DOHH2 (cell line): ENCODE data around the gene KRTAP13-2.

ENCODE experiments used
- H3F3A ChIP-seq: fragments of 200-600 bp; sonication (generic), shearing (Covaris generic); 2 replicates; pipeline ENCODE4 v1.6.0; 2016; ENCODE audit warnings: antibody characterized with exemption, mild to moderate bottlenecking; ENCODE audit not compliant: control insufficient read depth, insufficient read depth
- H3K27ac ChIP-seq: fragments of 200-600 bp; sonication (generic); 2 replicates; pipeline ENCODE4 v1.5.1; 2014; ENCODE audit warnings: low read depth, mild to moderate bottlenecking, low read length, moderate library complexity
- H3K27me3 ChIP-seq: fragments of 200-600 bp; sonication (generic); 2 replicates; pipeline ENCODE4 v1.6.1; 2014; ENCODE audit warnings: mild to moderate bottlenecking, low read length, mixed read lengths; ENCODE audit not compliant: control insufficient read depth
- H3K36me3 ChIP-seq: fragments of 200-600 bp; sonication (generic); 2 replicates; pipeline ENCODE4 v1.6.1; 2014; ENCODE audit warnings: mild to moderate bottlenecking, low read length, moderate library complexity, mixed read lengths; ENCODE audit not compliant: control insufficient read depth
- H3K4me1 ChIP-seq: fragments of 200-600 bp; sonication (generic); 2 replicates; pipeline ENCODE4 v1.6.1; 2014; ENCODE audit warnings: mild to moderate bottlenecking, low read length, mixed read lengths; ENCODE audit not compliant: control insufficient read depth
- H3K4me2 ChIP-seq: fragments of 200-600 bp; sonication (generic); 2 replicates; pipeline ENCODE4 v1.6.0; 2014; ENCODE audit warnings: mild to moderate bottlenecking, low read length, moderate library complexity
- H3K4me3 ChIP-seq: fragments of 200-600 bp; sonication (generic); 2 replicates; pipeline ENCODE4 v1.5.1; 2014; ENCODE audit warnings: mild to moderate bottlenecking, low read length, mixed read lengths
- H3K79me2 ChIP-seq: fragments of 200-600 bp; sonication (generic); 2 replicates; pipeline ENCODE4 v1.6.1; 2014; ENCODE audit warnings: mild to moderate bottlenecking, low read length, mixed read lengths; ENCODE audit not compliant: control insufficient read depth
- H3K9me2 ChIP-seq: fragments of 200-600 bp; sonication (generic); replicated peaks from 2 replicates; pipeline ENCODE4 v1.6.1; 2014; ENCODE audit warnings: mild to moderate bottlenecking, low read length, mixed read lengths; ENCODE audit not compliant: control insufficient read depth
- H3K9me3 ChIP-seq: fragments of 200-600 bp; sonication (generic); 2 replicates; pipeline ENCODE4 v1.6.1; 2014; ENCODE audit warnings: antibody characterized with exemption, low read length, mixed read lengths; ENCODE audit not compliant: control insufficient read depth, insufficient read depth
- H4K20me1 ChIP-seq: fragments of 200-600 bp; sonication (generic); 2 replicates; pipeline ENCODE4 v1.6.0; 2014; ENCODE audit warnings: low read depth, mild to moderate bottlenecking, antibody characterized with exemption, low read length, moderate library complexity; ENCODE audit not compliant: control insufficient read depth, insufficient read depth
- EZH2phosphoT487 ChIP-seq: fragments of 200-600 bp; sonication (generic); IDR thresholded peaks from 2 replicates; pipeline ENCODE4 v1.6.1; 2017; ENCODE audit warnings: borderline replicate concordance, mild to moderate bottlenecking, antibody characterized with exemption, low read length, moderate library complexity, mixed read lengths
- TF ChIP-seq, protein P1 (sequence below): fragments of 200-600 bp; sonication (generic); IDR thresholded peaks from one replicate; pipeline ENCODE4 v1.5.1; 2014; ENCODE audit warnings: antibody characterized with exemption, mild to moderate bottlenecking, low read depth, low read length; ENCODE audit not compliant: poor library complexity, severe bottlenecking

KRTAP13-2 gene

DNA sequence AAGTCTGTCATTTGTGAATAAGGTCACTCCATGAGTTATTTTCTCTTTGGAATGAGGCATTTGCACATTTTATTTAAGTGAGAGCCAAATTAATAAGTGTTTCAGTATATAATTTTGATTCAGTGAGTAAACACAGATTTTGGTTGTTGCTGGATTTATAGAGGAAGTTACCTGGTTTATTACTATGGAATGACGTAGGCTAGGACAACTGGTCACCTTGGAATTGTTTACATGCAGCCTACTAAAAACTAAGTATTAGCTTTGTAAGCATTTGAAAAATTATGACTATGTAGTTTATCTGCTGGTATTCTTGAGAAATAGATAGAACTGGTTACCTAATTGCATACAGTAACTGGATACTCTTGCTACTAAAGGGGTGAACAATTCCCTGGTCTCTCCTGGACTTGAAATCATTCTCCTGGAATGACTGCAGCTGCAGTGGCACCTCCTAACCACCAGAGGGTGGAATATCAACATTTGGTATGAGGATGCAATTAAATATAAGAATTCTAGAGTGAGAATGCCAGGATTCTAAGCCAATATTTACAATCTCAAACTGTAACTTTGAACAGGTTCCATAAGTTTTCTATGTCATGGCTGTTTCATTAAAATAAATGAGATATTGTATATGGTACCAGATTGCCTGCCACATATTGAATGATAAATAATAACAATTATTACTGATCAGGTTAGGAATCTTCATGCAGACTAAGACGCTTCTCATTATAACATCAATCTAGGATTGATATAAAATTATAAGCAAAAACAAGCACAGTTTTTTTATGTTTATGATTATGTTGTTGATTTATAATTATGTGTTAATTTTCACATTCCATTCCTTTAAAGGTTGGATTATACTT is 31.1 kb downstream of the KRTAP13-2 start:
- TF ChIP-seq EZH2phosphoT487: no peak
- TF ChIP-seq, protein P1, sequence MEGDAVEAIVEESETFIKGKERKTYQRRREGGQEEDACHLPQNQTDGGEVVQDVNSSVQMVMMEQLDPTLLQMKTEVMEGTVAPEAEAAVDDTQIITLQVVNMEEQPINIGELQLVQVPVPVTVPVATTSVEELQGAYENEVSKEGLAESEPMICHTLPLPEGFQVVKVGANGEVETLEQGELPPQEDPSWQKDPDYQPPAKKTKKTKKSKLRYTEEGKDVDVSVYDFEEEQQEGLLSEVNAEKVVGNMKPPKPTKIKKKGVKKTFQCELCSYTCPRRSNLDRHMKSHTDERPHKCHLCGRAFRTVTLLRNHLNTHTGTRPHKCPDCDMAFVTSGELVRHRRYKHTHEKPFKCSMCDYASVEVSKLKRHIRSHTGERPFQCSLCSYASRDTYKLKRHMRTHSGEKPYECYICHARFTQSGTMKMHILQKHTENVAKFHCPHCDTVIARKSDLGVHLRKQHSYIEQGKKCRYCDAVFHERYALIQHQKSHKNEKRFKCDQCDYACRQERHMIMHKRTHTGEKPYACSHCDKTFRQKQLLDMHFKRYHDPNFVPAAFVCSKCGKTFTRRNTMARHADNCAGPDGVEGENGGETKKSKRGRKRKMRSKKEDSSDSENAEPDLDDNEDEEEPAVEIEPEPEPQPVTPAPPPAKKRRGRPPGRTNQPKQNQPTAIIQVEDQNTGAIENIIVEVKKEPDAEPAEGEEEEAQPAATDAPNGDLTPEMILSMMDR: peak; percentile 78
- no peaks in the 10 kb centered on the region for H4K20me1 ChIP-seq
- no peak overlapping the region for H3K4me3 ChIP-seq
- no peaks in the 10 kb centered on the region for H3K4me1 ChIP-seq
- H3K9me3 ChIP-seq: no peaks in the 10 kb centered on the region
- H3K79me2 ChIP-seq: no peaks in the 10 kb centered on the region
- no peaks in the 10 kb centered on the region for H3K9me2 ChIP-seq
- no peak overlapping the region for H3K27ac ChIP-seq
- no peaks in the 10 kb centered on the region for H3K27me3 ChIP-seq
- no peaks in the 10 kb centered on the region for H3K36me3 ChIP-seq
- no peaks in the 10 kb centered on the region for H3F3A ChIP-seq
- H3K4me2 ChIP-seq: no peak overlapping the region

DNA sequence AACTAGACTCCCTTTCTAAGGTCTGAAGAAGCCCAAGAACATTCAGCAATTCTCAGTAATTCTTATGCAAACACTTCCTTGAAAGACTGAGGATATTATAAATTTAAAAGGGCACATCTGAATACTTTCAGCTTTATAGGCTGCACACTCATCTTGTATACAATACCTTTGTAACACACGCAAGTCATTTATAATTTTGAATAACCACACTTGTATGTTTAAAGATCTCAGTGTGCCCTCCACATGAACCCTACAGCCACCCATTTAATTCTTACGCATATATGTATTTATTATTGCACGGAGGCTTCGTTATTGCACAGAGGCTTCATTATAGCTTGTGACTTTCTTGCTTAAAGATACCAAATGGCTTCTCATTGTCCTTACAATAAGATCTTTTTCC is 33.4 kb downstream of the KRTAP13-2 start:
- Histone ChIP-seq H4K20me1 (no peaks in the 10 kb centered on the region), H3K27me3 (no peaks in the 10 kb centered on the region), H3K9me2 (no peaks in the 10 kb centered on the region), H3F3A (no peaks in the 10 kb centered on the region), H3K9me3 (no peaks in the 10 kb centered on the region; the same call in 1 of the 2 replicates), H3K27ac (no peak overlapping the region), H3K4me1 (no peaks in the 10 kb centered on the region), H3K4me2 (no peak overlapping the region), H3K79me2 (no peaks in the 10 kb centered on the region), H3K36me3 (no peaks in the 10 kb centered on the region), H3K4me3 (no peak overlapping the region)
- TF ChIP-seq, protein P1: no peak
- TF ChIP-seq EZH2phosphoT487: no peak

- H3K79me2 ChIP-seq: no peaks in the 10 kb centered on the region
- no peak overlapping the region for H3K27ac ChIP-seq
- no peak overlapping the region for H3K4me2 ChIP-seq
- H3K36me3 ChIP-seq: no peaks in the 10 kb centered on the region
- no peak overlapping the region for H3K4me3 ChIP-seq
- no peaks in the 10 kb centered on the region for H3K9me2 ChIP-seq
- no peaks in the 10 kb centered on the region for H4K20me1 ChIP-seq
- no peaks in the 10 kb centered on the region; the same call in 1 of the 2 replicates for H3K9me3 ChIP-seq
- no peaks in the 10 kb centered on the region for H3K4me1 ChIP-seq
- H3F3A ChIP-seq: no peaks in the 10 kb centered on the region
- H3K27me3 ChIP-seq: no peaks in the 10 kb centered on the region
- TF ChIP-seq EZH2phosphoT487: no peak
- TF ChIP-seq, protein P1: no peak
These were observed 34.3 kb downstream of the KRTAP13-2 start for GRCh38 chr21:30337772-30338171.
